H1 (cell line): ENCODE data around the gene TMIGD2. TPM values are rescaled to one million over a fixed set of nuclear protein-coding genes. Genes with fewer than 3 reads are reported as not detected.

Source experiments
- CTCF ChIA-PET: fragments of 300-600 bp; sonication (Branson Sonifier 250); formaldehyde crosslinking; loops from one replicate; lab custom pipeline; 2021; ENCODE audit not compliant: partially characterized antibody; lab: Charles Lee
- POLR2A ChIA-PET: fragments of 300-600 bp; sonication (Branson Sonifier 250); formaldehyde crosslinking; loops from one replicate; lab custom pipeline; 2021; ENCODE audit warnings: inconsistent platforms; ENCODE audit not compliant: partially characterized antibody; lab: Charles Lee
- DNase-seq, 2 experiments: peaks; one replicate each; pipeline versions ENCODE4 v3.0.0 to v3.0.0-alpha.2; 2010 to 2022; ENCODE audit warnings: low spot score in 2 of 2, low read depth in 1 of 2, mixed read lengths in 1 of 2
- FAIRE-seq: peaks from 2 replicates; lab custom pipeline; 2011; peaks lifted over from hg19 to GRCh38; lab: Jason Lieb, UNC
- H2AFZ ChIP-seq: 2 replicates; pipeline ENCODE4 v1.8.1; 2012; ENCODE audit warnings: low read length, inconsistent platforms
- H2AK5ac ChIP-seq: 2 replicates; pipeline ENCODE4 v1.6.1; 2013; ENCODE audit warnings: low read depth, low read length
- H2BK120ac ChIP-seq: replicated peaks from 2 replicates; pipeline ENCODE3; 2013; ENCODE audit warnings: low read depth, low read length, inconsistent platforms
- H2BK12ac ChIP-seq: 2 replicates; pipeline ENCODE4 v1.6.1; 2013; ENCODE audit warnings: low read depth, low read length
- H2BK15ac ChIP-seq: 2 replicates; pipeline ENCODE4 v1.6.1; 2013; ENCODE audit warnings: low read length
- H2BK20ac ChIP-seq: 2 replicates; pipeline ENCODE4 v1.6.1; 2013; ENCODE audit warnings: low read length
- H2BK5ac ChIP-seq: 2 replicates; pipeline ENCODE4 v1.6.1; 2013; ENCODE audit warnings: low read depth, low read length
- H3K14ac ChIP-seq: 2 replicates; pipeline ENCODE4 v1.6.1; 2013; ENCODE audit warnings: inconsistent platforms; ENCODE audit not compliant: insufficient read length
- H3K18ac ChIP-seq: 2 replicates; pipeline ENCODE4 v1.6.1; 2013; ENCODE audit warnings: low read length; ENCODE audit errors: extremely low read depth
- H3K23ac ChIP-seq: 2 replicates; pipeline ENCODE4 v1.6.1; 2013; ENCODE audit warnings: inconsistent platforms; ENCODE audit not compliant: insufficient read length
- H3K23me2 ChIP-seq: 2 replicates; pipeline ENCODE4 v1.6.1; 2013; ENCODE audit warnings: low read depth, low read length
- H3K27ac ChIP-seq: 2 replicates; pipeline ENCODE4 v1.6.1; 2011; ENCODE audit warnings: low read depth, low read length, inconsistent platforms
- H3K27me3 ChIP-seq, 4 experiments: replicated peaks in 1 of 4; 1 replicate in 1 of 4; 2 replicates in 3 of 4; pipeline versions ENCODE4 v1.6.1 to v1.8.1; 2011 to 2013; ENCODE audit warnings: low read length in 3 of 4, mild to moderate bottlenecking in 3 of 4, inconsistent platforms in 2 of 4, mixed read lengths in 2 of 4, moderate library complexity in 1 of 4; ENCODE audit not compliant: control insufficient read depth in 3 of 4, insufficient read depth in 3 of 4; ENCODE audit errors: extremely low read depth in 1 of 4
- H3K36me3 ChIP-seq, 4 experiments: 2 replicates each; pipeline versions ENCODE4 v1.6.1 to v1.8.1; 2011 to 2013; ENCODE audit warnings: mild to moderate bottlenecking in 4 of 4, low read length in 3 of 4, moderate library complexity in 2 of 4, control low read depth in 1 of 4, inconsistent platforms in 1 of 4; ENCODE audit not compliant: insufficient read depth in 4 of 4, control insufficient read depth in 2 of 4
- H3K4ac ChIP-seq: replicated peaks from 2 replicates; pipeline ENCODE3; 2013; ENCODE audit warnings: low read length, low read depth, mixed read lengths, inconsistent platforms; ENCODE audit not compliant: insufficient read length
- H3K4me1 ChIP-seq, 4 experiments: replicated peaks in 1 of 4; 1 replicate in 1 of 4; 2 replicates in 3 of 4; pipeline versions ENCODE4 v1.6.1 to v1.8.1; 2011 to 2013; ENCODE audit warnings: low read length in 3 of 4, inconsistent platforms in 2 of 4, mixed read lengths in 1 of 4; ENCODE audit not compliant: insufficient read depth in 4 of 4, control insufficient read depth in 3 of 4
- H3K4me2 ChIP-seq, 2 experiments: 2 replicates each; pipeline versions ENCODE4 v1.6.1 to v1.8.1; 2011 to 2013; ENCODE audit warnings: low read depth in 2 of 2, low read length in 2 of 2, control low read depth in 1 of 2, inconsistent platforms in 1 of 2, mild to moderate bottlenecking in 1 of 2; ENCODE audit not compliant: insufficient read depth in 1 of 2
- H3K4me3 ChIP-seq, 4 experiments: fragments of 200-600, 300-600 bp in 1 of 4; sonication (generic), shearing (Covaris generic), sonication (Bioruptor Twin) in 1 of 4; 2 replicates each; pipeline versions ENCODE4 v1.5.1 to v1.8.1; 2011 to 2016; ENCODE audit warnings: low read length in 4 of 4, low read depth in 3 of 4, control low read depth in 2 of 4, inconsistent platforms in 2 of 4, mild to moderate bottlenecking in 2 of 4, mixed read lengths in 1 of 4, moderate library complexity in 1 of 4; ENCODE audit not compliant: insufficient read depth in 2 of 4; ENCODE audit errors: extremely low read depth in 1 of 4
- H3K56ac ChIP-seq: replicated peaks from 2 replicates; pipeline ENCODE3; 2013; ENCODE audit warnings: low read depth, mild to moderate bottlenecking, mixed read lengths, low read length, inconsistent platforms; ENCODE audit not compliant: insufficient read length
- H3K79me1 ChIP-seq: 2 replicates; pipeline ENCODE4 v1.6.1; 2013; ENCODE audit warnings: low read depth, low read length, control low read depth
- H3K79me2 ChIP-seq, 2 experiments: 2 replicates each; pipeline versions ENCODE4 v1.6.1 to v1.8.1; 2012 to 2013; ENCODE audit warnings: low read length in 2 of 2, mild to moderate bottlenecking in 2 of 2, inconsistent platforms in 1 of 2; ENCODE audit not compliant: insufficient read depth in 2 of 2, control insufficient read depth in 1 of 2
- H3K9ac ChIP-seq, 4 experiments: replicated peaks in 1 of 4; 1 replicate in 1 of 4; 2 replicates in 3 of 4; pipeline versions ENCODE4 v1.6.1 to v1.8.1; 2011 to 2013; ENCODE audit warnings: low read depth in 3 of 4, low read length in 3 of 4, control low read depth in 2 of 4, mild to moderate bottlenecking in 2 of 4, moderate library complexity in 2 of 4, inconsistent platforms in 1 of 4; ENCODE audit errors: extremely low read depth in 1 of 4
- H3K9me3 ChIP-seq, 2 experiments: 2 replicates each; pipeline versions ENCODE4 v1.6.1 to v1.8.1; 2012 to 2013; ENCODE audit warnings: mild to moderate bottlenecking in 2 of 2, moderate library complexity in 2 of 2, control low read depth in 1 of 2, inconsistent platforms in 1 of 2, low read depth in 1 of 2, low read length in 1 of 2, mixed read lengths in 1 of 2; ENCODE audit not compliant: insufficient read depth in 2 of 2
- H4K20me1 ChIP-seq, 2 experiments: replicated peaks in 1 of 2; 2 replicates each; pipeline versions ENCODE3 to v1.8.1; 2011 to 2013; ENCODE audit warnings: inconsistent platforms in 2 of 2, low read length in 2 of 2, mild to moderate bottlenecking in 1 of 2; ENCODE audit not compliant: insufficient read depth in 2 of 2, control insufficient read depth in 1 of 2
- H4K5ac ChIP-seq: 2 replicates; pipeline ENCODE4 v1.6.1; 2013; ENCODE audit warnings: low read length, low read depth, mixed read lengths, inconsistent platforms; ENCODE audit not compliant: insufficient read length
- H4K8ac ChIP-seq: 2 replicates; pipeline ENCODE4 v1.8.0; 2013; ENCODE audit warnings: mild to moderate bottlenecking, moderate library complexity, low read length, inconsistent platforms; ENCODE audit not compliant: insufficient read depth; ENCODE audit errors: extremely low read depth
- H4K91ac ChIP-seq: replicated peaks from 2 replicates; pipeline ENCODE3; 2013; ENCODE audit warnings: low read length, mixed read lengths, inconsistent platforms; ENCODE audit not compliant: insufficient read length
- BRCA1 ChIP-seq: IDR thresholded peaks from 2 replicates; pipeline ENCODE4 v1.6.1; 2012; ENCODE audit warnings: low read depth, low read length, improper control_type of control experiment
- NRF1 ChIP-seq: IDR thresholded peaks from 2 replicates; pipeline ENCODE4 v1.6.1; 2011; ENCODE audit warnings: mild to moderate bottlenecking, low read depth, low read length, improper control_type of control experiment
- RAD21 ChIP-seq, 2 experiments: IDR thresholded peaks in 1 of 2; conservative IDR thresholded peaks in 1 of 2; 2 replicates each; pipeline ENCODE4 v1.6.1; 2011; ENCODE audit warnings: low read depth in 2 of 2, low read length in 2 of 2, improper control_type of control experiment in 1 of 2, inconsistent platforms in 1 of 2, mild to moderate bottlenecking in 1 of 2, moderate library complexity in 1 of 2
- SP1 ChIP-seq: IDR thresholded peaks from 2 replicates; pipeline ENCODE4 v1.6.1; 2011; ENCODE audit warnings: low read depth, low read length
- SP2 ChIP-seq: IDR thresholded peaks from 2 replicates; pipeline ENCODE4 v1.6.1; 2012; ENCODE audit warnings: mild to moderate bottlenecking, low read length, inconsistent platforms
- TAF1 ChIP-seq: IDR thresholded peaks from 2 replicates; pipeline ENCODE4 v1.6.1; 2011; ENCODE audit warnings: mild to moderate bottlenecking, low read depth, low read length
- WGBS, 2 experiments: shearing (Covaris generic) in 1 of 2; methylation state at CpG; one replicate each; pipeline versions ENCODE4 v1.1.6 to v1.1.7; 2013 to 2015; ENCODE audit warnings: low lambda C conversion rate in 2 of 2, mixed read lengths in 2 of 2, inconsistent platforms in 1 of 2, low coverage in 1 of 2, missing lambda C conversion rate in 1 of 2; ENCODE audit not compliant: insufficient replicate concordance in 2 of 2, insufficient coverage in 1 of 2, insufficient read length in 1 of 2; ENCODE audit errors: extremely low coverage in 1 of 2, missing lambda C conversion rate in 1 of 2; 5-methylcytosine and 5-hydroxymethylcytosine counted together
- polyA plus RNA-seq, 7 experiments: library from polyadenylated mRNA; depleted of rRNA in 3 of 7; stranded (reverse) in 5 of 7; unstranded in 2 of 7; fragments of >200 nt in 5 of 7; fragments of 200-250 nt in 2 of 7; gene quantifications; 1 replicate in 5 of 7; 2 replicates in 1 of 7; 4 replicates in 1 of 7; pipeline versions ENCODE4 v1.2.1 to v1.2.3, GENCODE V29; 2011 to 2013; ENCODE audit warnings: missing spikeins in 2 of 7, mixed read lengths in 2 of 7
- total RNA-seq: library from RNA; stranded (reverse); fragmentation: NEBNext Ultra II Directional; extraction: Animal tissue kit (Norgen Biotek cat#: 25700); gene quantifications from 2 replicates; pipeline ENCODE4 v1.2.1, GENCODE V29; 2021
- TF ChIP-seq, protein P1 (sequence below), 3 experiments: IDR thresholded peaks; 1 replicate in 2 of 3; 2 replicates in 1 of 3; pipeline versions ENCODE4 v1.5.1 to v1.6.1; 2011; ENCODE audit warnings: low read length in 3 of 3, mild to moderate bottlenecking in 3 of 3, inconsistent platforms in 2 of 3, low read depth in 1 of 3, moderate library complexity in 1 of 3; ENCODE audit not compliant: insufficient read depth in 1 of 3; ENCODE audit errors: control extremely low read depth in 1 of 3
- TF ChIP-seq, protein P2 (sequence below): IDR thresholded peaks from 2 replicates; pipeline ENCODE4 v1.6.1; 2011; ENCODE audit warnings: low read depth, mild to moderate bottlenecking, low read length; ENCODE audit not compliant: insufficient read depth
- TF ChIP-seq, protein P3 (sequence below): IDR thresholded peaks from 2 replicates; pipeline ENCODE4 v1.6.1; 2012; ENCODE audit warnings: inconsistent platforms

Gene TMIGD2
- total and polyA plus RNA-seq, 2 of the 8 experiments (the other 6 are each of a cell fraction or from before 2014, with no cell fraction given): 0.39 to 0.41 TPM

DNA sequence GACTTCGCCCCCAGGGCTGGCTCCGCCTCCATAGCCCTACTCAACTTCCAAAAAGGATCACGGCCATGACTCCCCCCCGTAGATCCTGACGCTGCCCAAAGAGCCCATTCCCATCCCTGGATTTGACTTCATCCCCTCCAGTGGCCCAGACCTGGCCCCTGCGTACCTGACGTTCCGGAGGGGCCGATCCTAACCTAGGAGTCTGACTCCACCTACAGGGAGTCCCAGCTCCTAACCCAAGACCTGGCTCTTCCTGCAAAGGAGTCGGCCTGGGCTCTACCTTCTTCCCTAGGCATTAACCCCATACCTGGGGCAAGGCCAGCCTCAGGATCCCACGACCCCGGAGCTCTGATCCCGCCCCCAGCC is 25.7 kb upstream of the TMIGD2 start:
- Histone ChIP-seq H2BK20ac (no peak overlapping the region), H3K14ac (no peak overlapping the region), H2BK5ac (no peak overlapping the region), H4K5ac (peak overlapping the region; percentile 64), H3K18ac (peak overlapping the region; percentile 60; the same call in 1 of the 2 replicates), H3K23ac (no peak overlapping the region), H3K27me3 (no peaks in the 10 kb centered on the region; a peak in 1 of 7 replicates), H4K20me1 (peaks cover 4 to 15% of the 10 kb centered on the region in 2 experiments), H3K36me3 (peaks cover 0 to 8% (median 0%) of the 10 kb centered on the region in 4 experiments; a peak in 2 of 8 replicates), H4K91ac (no peak overlapping the region), H3K9me3 (no peaks in the 10 kb centered on the region), H3K27ac (no peak overlapping the region), H3K79me1 (no peaks in the 10 kb centered on the region), H3K56ac (no peak overlapping the region)
- CTCF ChIA-PET: interaction anchor here (0.6 to 1.3 kb wide), 5 partner anchors 12 to 61 kb away, joined by 3 to 8 read pairs (median 4); partner anchors contain the start of gene MPND
- peak in 1 of 2 experiments; percentile 19; a peak in 1 of 4 replicates for TF ChIP-seq RAD21 (IDR thresholded peaks at IDR 0.05 in 1 of 2, conservative IDR thresholded peaks at IDR 0.05 in 1 of 2; ENCODE audit: low read depth in 2 of 2, low read length in 2 of 2)
- TF ChIP-seq SP1: no peak
- no peak for TF ChIP-seq TAF1
- TF ChIP-seq, protein P1, sequence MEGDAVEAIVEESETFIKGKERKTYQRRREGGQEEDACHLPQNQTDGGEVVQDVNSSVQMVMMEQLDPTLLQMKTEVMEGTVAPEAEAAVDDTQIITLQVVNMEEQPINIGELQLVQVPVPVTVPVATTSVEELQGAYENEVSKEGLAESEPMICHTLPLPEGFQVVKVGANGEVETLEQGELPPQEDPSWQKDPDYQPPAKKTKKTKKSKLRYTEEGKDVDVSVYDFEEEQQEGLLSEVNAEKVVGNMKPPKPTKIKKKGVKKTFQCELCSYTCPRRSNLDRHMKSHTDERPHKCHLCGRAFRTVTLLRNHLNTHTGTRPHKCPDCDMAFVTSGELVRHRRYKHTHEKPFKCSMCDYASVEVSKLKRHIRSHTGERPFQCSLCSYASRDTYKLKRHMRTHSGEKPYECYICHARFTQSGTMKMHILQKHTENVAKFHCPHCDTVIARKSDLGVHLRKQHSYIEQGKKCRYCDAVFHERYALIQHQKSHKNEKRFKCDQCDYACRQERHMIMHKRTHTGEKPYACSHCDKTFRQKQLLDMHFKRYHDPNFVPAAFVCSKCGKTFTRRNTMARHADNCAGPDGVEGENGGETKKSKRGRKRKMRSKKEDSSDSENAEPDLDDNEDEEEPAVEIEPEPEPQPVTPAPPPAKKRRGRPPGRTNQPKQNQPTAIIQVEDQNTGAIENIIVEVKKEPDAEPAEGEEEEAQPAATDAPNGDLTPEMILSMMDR (IDR thresholded peaks at IDR 0.05; ENCODE audit: control extremely low read depth in 1 of 3, insufficient read depth in 1 of 3, low read depth in 1 of 3, low read length in 3 of 3): no peak
- TF ChIP-seq NRF1: no peak
- TF ChIP-seq, protein P2, sequence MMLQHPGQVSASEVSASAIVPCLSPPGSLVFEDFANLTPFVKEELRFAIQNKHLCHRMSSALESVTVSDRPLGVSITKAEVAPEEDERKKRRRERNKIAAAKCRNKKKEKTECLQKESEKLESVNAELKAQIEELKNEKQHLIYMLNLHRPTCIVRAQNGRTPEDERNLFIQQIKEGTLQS: no peak
- TF ChIP-seq, protein P3, sequence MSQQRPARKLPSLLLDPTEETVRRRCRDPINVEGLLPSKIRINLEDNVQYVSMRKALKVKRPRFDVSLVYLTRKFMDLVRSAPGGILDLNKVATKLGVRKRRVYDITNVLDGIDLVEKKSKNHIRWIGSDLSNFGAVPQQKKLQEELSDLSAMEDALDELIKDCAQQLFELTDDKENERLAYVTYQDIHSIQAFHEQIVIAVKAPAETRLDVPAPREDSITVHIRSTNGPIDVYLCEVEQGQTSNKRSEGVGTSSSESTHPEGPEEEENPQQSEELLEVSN: no peak
- no peak for TF ChIP-seq BRCA1
- no peak for TF ChIP-seq SP2
- TF ChIP-seq, all 59 proteins: peak for 1
- FAIRE-seq (no peak), DNase-seq (peak in 1 of 2 experiments; percentile 87)
- peaks cover 12% of the 10 kb centered on the region; the same call in 1 of the 2 replicates for H3K23me2 ChIP-seq
- 16% methylated on average over 6 of the region's 13 CpGs; no CpG with 5 or more reads in 1 of the 2 experiments for WGBS, 2 experiments
- POLR2A ChIA-PET: interaction anchor here (0.6 to 1.4 kb wide), 7 partner anchors 10 to 138 kb away, joined by 3 to 7 read pairs (median 3); partner anchors contain the start of genes FSD1, MPND and STAP2
- no peak overlapping the region for H2BK15ac ChIP-seq
- H3K4me2 ChIP-seq: peak overlapping the region; percentile 88 to 95
- peak overlapping the region; percentile 32 to 67 (median 50); a peak in 6 of 8 replicates for H3K4me3 ChIP-seq
- no peak overlapping the region for H2AFZ ChIP-seq
- H3K4me1 ChIP-seq: peaks cover 0 to 6% (median 3%) of the 10 kb centered on the region in 4 experiments; a peak in 5 of 7 replicates
- H3K4ac ChIP-seq: no peak overlapping the region
- H3K9ac ChIP-seq: no peak overlapping the region
- no peak overlapping the region for H2AK5ac ChIP-seq
- no peaks in the 10 kb centered on the region for H3K79me2 ChIP-seq
- no peak overlapping the region for H2BK12ac ChIP-seq
- H4K8ac ChIP-seq: peak overlapping the region; percentile 21; the same call in 1 of the 2 replicates
- H2BK120ac ChIP-seq: no peak overlapping the region
